ENCODE measurements around the gene COG8. TPM values are rescaled to one million over a fixed set of nuclear protein-coding genes. Genes with fewer than 3 reads are reported as not detected.

The COG8 gene
- total and polyA plus RNA-seq, 2 of the 8 experiments (the other 6 are each of a cell fraction or from before 2014, with no cell fraction given) = 49.1 to 55.6 TPM

DNA sequence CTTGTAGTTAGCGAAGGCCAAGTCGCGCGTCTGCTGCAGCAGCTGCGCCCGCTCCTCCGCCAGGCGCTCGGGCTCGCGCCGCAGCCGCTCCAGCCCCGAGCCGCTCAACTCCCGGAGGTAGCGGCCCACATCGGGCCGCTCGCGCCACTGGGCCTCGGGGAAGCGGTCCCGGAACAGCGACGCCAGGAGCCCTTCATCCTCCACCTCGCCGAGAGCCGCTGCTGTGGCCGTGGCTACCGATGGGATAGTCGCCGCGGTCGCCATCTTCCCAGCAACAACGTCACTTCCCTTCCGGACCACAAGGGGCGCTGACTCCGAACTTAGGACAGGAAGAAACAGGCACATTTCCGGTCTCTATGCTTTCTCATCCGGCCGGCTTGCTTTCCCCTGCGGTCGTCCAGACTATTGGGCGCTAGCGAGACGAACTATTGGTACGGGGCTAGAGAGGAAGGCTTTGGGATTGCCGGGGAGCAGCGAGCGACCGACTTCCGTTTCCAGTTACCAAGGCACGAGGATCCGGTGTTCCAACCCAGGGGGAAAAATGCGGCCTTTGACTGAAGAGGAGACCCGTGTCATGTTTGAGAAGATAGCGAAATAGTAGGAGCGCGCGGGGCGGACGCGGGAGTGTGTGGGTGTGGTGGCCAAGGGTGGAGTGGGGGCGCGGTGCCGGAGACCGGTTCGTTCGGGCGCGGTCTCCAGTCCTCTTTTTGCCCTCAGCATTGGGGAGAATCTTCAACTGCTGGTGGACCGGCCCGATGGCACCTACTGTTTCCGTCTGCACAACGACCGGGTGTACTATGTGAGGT, at the start of gene COG8, which contains the start of gene NIP7 (continued):
- TF ChIP-seq CTBP2 (IDR thresholded peaks at IDR 0.05; ENCODE audit: borderline replicate concordance, insufficient read depth, insufficient read length, low read length) = no peak
- TF ChIP-seq CREB1 (IDR thresholded peaks at IDR 0.05) = peak; percentile 89
- peak; percentile 16 to 24; a peak in 1 of 4 replicates for TF ChIP-seq HDAC2 (IDR thresholded peaks at IDR 0.05; ENCODE audit: borderline replicate concordance in 1 of 2, low read depth in 2 of 2, low read length in 2 of 2)
- TF ChIP-seq TBP (IDR thresholded peaks at IDR 0.05; ENCODE audit: low read depth, low read length) = peak; percentile 89
- no peak for TF ChIP-seq MAFK (IDR thresholded peaks at IDR 0.05; ENCODE audit: low read depth, low read length)
- no peak for TF ChIP-seq EZH2 (IDR thresholded peaks at IDR 0.05; ENCODE audit: low read depth, low read length, severe bottlenecking)
- TF ChIP-seq CBX5 (IDR thresholded peaks at IDR 0.05; ENCODE audit: low read depth, low read length) = no peak
- TF ChIP-seq, protein P1, sequence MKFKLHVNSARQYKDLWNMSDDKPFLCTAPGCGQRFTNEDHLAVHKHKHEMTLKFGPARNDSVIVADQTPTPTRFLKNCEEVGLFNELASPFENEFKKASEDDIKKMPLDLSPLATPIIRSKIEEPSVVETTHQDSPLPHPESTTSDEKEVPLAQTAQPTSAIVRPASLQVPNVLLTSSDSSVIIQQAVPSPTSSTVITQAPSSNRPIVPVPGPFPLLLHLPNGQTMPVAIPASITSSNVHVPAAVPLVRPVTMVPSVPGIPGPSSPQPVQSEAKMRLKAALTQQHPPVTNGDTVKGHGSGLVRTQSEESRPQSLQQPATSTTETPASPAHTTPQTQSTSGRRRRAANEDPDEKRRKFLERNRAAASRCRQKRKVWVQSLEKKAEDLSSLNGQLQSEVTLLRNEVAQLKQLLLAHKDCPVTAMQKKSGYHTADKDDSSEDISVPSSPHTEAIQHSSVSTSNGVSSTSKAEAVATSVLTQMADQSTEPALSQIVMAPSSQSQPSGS (IDR thresholded peaks at IDR 0.05; ENCODE audit: low read length) = peak; percentile 91
- peak; percentile 91 for TF ChIP-seq ASH2L (IDR thresholded peaks at IDR 0.05; ENCODE audit: low read length)
- TF ChIP-seq SIN3A (conservative IDR thresholded peaks at IDR 0.05 in 1 of 2, IDR thresholded peaks at IDR 0.05 in 1 of 2; ENCODE audit: low read depth in 1 of 2, low read length in 2 of 2) = peak; percentile 59 to 91; a peak in 2 of 4 replicates
- no peak for TF ChIP-seq SIX5 (IDR thresholded peaks at IDR 0.05; ENCODE audit: low read depth, low read length)
- peak; percentile 14 for TF ChIP-seq NANOG (IDR thresholded peaks at IDR 0.05; ENCODE audit: insufficient read depth, low read depth, low read length, poor library complexity, severe bottlenecking)
- peak; percentile 76 for TF ChIP-seq TAF7 (optimal IDR thresholded peaks at IDR 0.05; ENCODE audit: borderline replicate concordance, low read depth, low read length)
- peak; percentile 77 for TF ChIP-seq KDM5A (IDR thresholded peaks at IDR 0.05; ENCODE audit: low read length)
- peak; percentile 91 for TF ChIP-seq PHF8 (conservative IDR thresholded peaks at IDR 0.05; ENCODE audit: low read depth, low read length)
- no peak for TF ChIP-seq SP4 (IDR thresholded peaks at IDR 0.05; ENCODE audit: low read length)
- TF ChIP-seq KDM4A (IDR thresholded peaks at IDR 0.05; ENCODE audit: low read depth, low read length, severe bottlenecking) = peak; percentile 70
- no peak for TF ChIP-seq ZNF274 (IDR thresholded peaks at IDR 0.05; ENCODE audit: borderline replicate concordance, extremely low read depth, low read length)
- peak; percentile 76 for TF ChIP-seq GTF2F1 (IDR thresholded peaks at IDR 0.05; ENCODE audit: borderline replicate concordance, low read depth, low read length)
